Central memory CD8-positive, alpha-beta T cell (primary cell): ENCODE data around the gene AGO1.
"Not testable (repeated sequence)": the region's sequence is repeated elsewhere in the genome, so short reads cannot be mapped to it uniquely, and the experiment has no call there.

Experiments
- ATAC-seq: fragments of 150-1000 bp; cut with Tn5 transposase; replicated peaks from 2 replicates; pipeline ENCODE4 v1.10.0; 2022; ENCODE audit warnings: mild to moderate bottlenecking, moderate FRiP score, moderate number of reproducible peaks; ENCODE audit not compliant: poor library complexity, severe bottlenecking; ENCODE audit errors: extremely low read depth
- DNase-seq, 2 donors: peaks; one replicate each; pipeline ENCODE4 v3.0.0; 2021; ENCODE audit warnings: low spot score in 2 of 2
- H3K27ac Mint-ChIP-seq: one replicate; pipeline ENCODE4 v1.8.0; 2022; ENCODE audit warnings: low read depth, mild to moderate bottlenecking, moderate library complexity, mixed read lengths
- H3K27me3 Mint-ChIP-seq: one replicate; pipeline ENCODE4 v1.8.0; 2022; ENCODE audit warnings: mixed read lengths
- H3K36me3 Mint-ChIP-seq: one replicate; pipeline ENCODE4 v1.8.0; 2022; ENCODE audit warnings: mild to moderate bottlenecking, moderate library complexity, mixed read lengths; ENCODE audit not compliant: insufficient read depth
- H3K4me1 Mint-ChIP-seq: one replicate; pipeline ENCODE4 v1.8.0; 2022; ENCODE audit warnings: mixed read lengths
- H3K4me3 Mint-ChIP-seq: one replicate; pipeline ENCODE4 v1.8.0; 2022; ENCODE audit warnings: mild to moderate bottlenecking, moderate library complexity, mixed read lengths
- H3K9me3 Mint-ChIP-seq: one replicate; pipeline ENCODE4 v1.8.0; 2022; ENCODE audit warnings: mixed read lengths

The AGO1 gene

DNA sequence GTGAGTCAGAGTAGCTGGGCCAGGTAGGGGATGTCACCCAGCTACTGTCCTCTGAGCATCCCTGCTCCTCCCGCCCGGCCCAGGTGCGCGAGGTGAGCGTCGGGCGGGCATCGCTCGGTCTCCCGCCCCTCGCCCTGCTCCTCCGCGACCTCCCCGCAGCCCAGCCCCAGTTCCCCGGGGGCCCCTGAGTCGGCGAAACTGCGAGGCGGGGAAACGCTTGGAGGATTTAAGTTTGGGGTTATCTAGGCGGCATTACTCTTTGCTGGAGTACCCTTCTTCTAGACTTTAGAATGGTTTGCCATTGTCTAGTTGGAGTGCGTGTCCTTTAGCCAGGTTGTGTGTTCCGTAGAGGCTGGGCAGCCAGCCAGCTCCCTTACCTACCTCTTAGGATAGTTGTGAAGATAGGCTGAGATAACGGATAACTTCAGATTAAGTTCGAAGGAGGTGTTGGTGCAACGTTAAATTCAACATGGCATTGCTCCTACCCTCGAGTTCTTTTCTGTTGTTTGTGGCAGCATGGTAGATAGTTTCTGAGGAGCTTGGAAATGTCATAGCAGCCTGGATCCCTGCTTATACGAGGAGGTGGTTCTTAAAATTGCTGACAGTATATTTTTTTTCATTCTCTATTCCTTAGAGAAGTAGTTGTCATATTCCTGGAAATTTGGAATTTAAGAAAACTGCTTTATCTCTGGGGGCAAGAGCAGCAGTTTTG is 48.6 kb downstream of the AGO1 start:
- peak overlapping the region; percentile 98 for H3K27ac Mint-ChIP-seq
- H3K27me3 Mint-ChIP-seq, result no peaks in the 10 kb centered on the region
- H3K36me3 Mint-ChIP-seq, result peaks cover 14% of the 10 kb centered on the region
- H3K9me3 Mint-ChIP-seq, result no peaks in the 10 kb centered on the region
- DNase-seq (peak; percentile 12 to 22), ATAC-seq (peak; percentile 25)
- peak overlapping the region; percentile 91 for H3K4me3 Mint-ChIP-seq
- peaks cover 31% of the 10 kb centered on the region for H3K4me1 Mint-ChIP-seq

DNA sequence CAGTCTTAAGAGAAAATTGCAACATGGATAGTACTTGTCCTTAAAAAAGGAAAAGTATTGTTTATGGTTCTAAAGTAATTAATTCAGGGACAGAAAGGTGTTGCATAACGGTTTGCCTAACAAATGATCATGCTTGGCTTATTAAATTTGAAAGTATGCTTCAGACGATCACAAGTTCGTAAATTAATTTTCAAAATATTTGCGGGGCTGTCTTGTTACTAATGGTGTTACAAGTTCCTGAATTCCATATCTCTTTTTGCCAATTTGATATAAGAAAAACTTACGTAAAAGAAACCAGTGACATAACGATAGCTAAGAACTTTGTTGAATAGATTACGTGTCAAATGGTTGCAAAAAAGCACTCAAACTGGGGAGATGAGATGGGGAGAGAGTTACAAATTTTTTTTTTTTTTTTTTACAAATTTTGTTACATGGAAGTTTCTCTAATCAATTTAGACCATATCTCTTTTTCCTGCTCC is 49.2 kb downstream of the AGO1 start:
- Mint-ChIP-seq H3K27ac (peak overlapping the region; percentile 98), H3K36me3 (peaks cover 15% of the 10 kb centered on the region), H3K27me3 (no peaks in the 10 kb centered on the region), H3K9me3 (no peaks in the 10 kb centered on the region), H3K4me3 (peak overlapping the region; percentile 91), H3K4me1 (peaks cover 32% of the 10 kb centered on the region)
- ATAC-seq (no peak), DNase-seq (no peak)

DNA sequence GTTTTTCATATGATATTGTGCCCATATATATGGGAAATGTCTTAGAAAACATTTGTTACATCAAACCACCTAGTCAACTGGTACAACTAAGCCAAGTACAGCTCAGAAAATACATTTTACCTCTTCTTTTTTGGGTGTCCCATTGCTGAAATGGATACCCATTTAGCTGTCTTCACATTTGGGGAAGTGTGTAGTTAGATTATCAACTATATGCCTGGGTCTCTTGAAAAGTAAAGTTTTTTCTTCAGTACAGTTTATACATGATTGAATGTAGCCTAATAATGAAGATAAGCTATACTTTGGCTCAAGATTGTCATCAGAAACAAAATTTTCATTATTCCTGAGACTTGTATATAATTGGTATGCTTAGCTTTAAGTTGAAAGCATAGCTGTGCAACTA is 49.9 kb downstream of the AGO1 start:
- H3K4me3 Mint-ChIP-seq, result peak overlapping the region; percentile 91
- peaks cover 14% of the 10 kb centered on the region for H3K36me3 Mint-ChIP-seq
- no peak overlapping the region for H3K27ac Mint-ChIP-seq
- DNase-seq (no peak), ATAC-seq (no peak)
- H3K4me1 Mint-ChIP-seq, result peaks cover 32% of the 10 kb centered on the region
- no peaks in the 10 kb centered on the region for H3K27me3 Mint-ChIP-seq
- H3K9me3 Mint-ChIP-seq, result no peaks in the 10 kb centered on the region

DNA sequence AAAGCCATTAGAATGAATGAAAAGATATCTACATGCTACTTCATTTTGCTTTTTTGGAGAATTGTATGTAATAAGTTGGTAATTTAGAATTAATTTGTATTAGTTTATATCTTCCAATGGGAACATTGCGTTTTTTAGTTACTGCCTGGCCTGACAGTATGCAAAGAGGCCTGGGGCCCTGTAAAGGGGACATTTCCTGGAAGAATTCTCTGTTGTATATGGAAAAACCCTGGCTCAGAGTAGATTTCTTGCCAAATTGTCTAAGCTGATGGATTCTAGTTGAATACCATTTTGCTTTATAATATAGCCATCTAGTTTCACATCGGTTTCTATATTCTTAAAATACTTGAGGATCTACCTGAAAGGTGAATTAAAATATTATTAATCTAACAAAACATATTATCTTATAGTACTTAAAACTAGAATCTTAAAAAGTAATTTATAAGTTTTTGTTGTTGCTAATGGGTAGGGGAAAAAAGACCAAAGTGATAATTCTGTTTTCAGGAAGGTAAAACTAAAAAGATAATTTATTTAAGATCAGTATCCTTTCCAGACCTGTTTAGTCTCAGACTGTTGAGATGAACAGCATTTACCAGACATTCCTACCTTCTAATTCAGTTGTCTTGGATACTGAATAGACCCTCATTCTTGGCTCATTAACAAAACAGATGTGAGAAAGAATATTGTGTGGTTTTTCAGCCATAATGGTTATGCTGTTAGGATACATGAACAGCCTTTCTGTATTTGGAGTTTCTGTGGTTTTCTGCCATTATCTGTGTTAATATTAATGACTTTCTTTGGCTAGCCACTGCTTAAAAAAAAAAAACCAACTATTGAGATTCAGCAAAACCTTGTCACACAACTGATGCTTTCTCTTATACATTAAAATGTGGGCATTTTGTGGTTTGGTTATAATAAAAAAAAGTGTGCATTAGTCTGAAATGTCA is 52.7 kb downstream of the AGO1 start:
- H3K27ac Mint-ChIP-seq, result no peak overlapping the region

DNA sequence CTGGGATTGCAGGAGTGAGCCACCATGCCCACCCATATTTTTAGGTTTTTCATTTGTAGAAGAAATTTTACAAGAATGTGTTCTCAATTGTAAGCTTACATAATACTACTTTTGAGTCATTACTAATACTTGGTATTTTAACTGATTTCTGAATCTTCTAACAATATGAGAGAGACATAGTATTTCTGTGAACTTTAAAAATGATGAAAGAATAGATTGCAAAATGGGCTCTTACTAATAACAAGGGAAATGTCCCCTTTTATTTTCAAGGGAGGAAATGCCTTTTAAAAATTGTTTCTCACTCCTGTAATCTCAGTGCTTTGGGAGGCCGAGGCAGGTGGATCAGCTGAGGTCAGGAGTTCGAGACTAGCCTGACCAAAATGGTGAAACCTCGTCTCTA is 53.8 kb downstream of the AGO1 start:
- Mint-ChIP-seq H3K4me1 (peaks cover 31% of the 10 kb centered on the region), H3K27ac (no peak overlapping the region), H3K4me3 (no peak overlapping the region), H3K36me3 (peaks cover 6% of the 10 kb centered on the region), H3K9me3 (no peaks in the 10 kb centered on the region), H3K27me3 (no peaks in the 10 kb centered on the region)
- no peak for ATAC-seq
- no peak for DNase-seq

More for the DNA sequence above, 52.7 kb downstream of the AGO1 start:
- ATAC-seq (no peak), DNase-seq (no peak)
- Mint-ChIP-seq H3K4me3 (no peak overlapping the region), H3K27me3 (no peaks in the 10 kb centered on the region), H3K36me3 (peaks cover 8% of the 10 kb centered on the region), H3K9me3 (no peaks in the 10 kb centered on the region), H3K4me1 (peaks cover 25% of the 10 kb centered on the region)

DNA sequence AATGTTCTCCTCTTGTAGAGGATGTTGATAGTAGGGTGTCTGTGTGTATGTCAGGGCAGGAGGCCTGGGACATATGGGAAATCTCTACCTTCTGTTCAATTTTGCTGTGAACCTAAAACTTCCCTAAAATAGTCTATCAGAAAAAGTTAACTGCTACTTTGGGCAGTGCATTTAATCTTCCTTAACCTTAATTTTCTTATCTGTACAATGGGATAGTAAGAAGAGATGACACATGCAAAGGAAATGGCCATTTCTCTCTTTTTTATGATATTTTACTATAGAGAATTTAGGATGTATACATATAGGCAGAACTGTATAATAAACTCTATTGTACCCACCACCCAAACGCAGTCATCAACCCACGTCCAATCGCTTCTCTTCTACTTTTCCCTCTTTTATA is 56.5 kb downstream of the AGO1 start:
- H3K27ac Mint-ChIP-seq, result no peak overlapping the region
- no peaks in the 10 kb centered on the region for H3K27me3 Mint-ChIP-seq
- ATAC-seq, result no peak
- H3K9me3 Mint-ChIP-seq, result no peaks in the 10 kb centered on the region
- H3K4me1 Mint-ChIP-seq, result peaks cover 33% of the 10 kb centered on the region
- no peak for DNase-seq
- peaks cover 6% of the 10 kb centered on the region for H3K36me3 Mint-ChIP-seq
- no peak overlapping the region for H3K4me3 Mint-ChIP-seq

DNA sequence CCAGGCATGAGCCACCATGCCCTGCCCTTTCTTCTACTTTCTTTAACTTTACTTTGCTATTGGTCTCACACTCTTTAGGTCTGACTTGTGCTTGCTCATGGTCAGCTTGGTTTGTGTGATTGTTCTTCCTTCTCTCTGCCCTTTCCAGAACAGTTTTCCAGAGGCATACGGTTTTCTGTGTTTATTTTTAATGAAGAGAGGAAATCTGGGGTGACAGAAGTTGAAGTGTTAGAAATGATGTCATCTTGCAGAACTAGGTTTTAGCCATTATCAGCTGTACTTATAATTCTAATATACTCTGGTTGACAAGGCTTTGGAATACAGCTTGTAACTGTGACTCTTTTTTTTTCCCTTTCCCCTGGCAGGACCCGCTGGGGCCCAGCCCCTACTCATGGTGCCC is 62.3 kb downstream of the AGO1 start:
- H3K4me1 Mint-ChIP-seq, result peaks cover 44% of the 10 kb centered on the region
- H3K9me3 Mint-ChIP-seq, result no peaks in the 10 kb centered on the region
- H3K36me3 Mint-ChIP-seq, result peaks cover 18% of the 10 kb centered on the region
- H3K4me3 Mint-ChIP-seq, result no peak overlapping the region
- H3K27ac Mint-ChIP-seq, result no peak overlapping the region
- DNase-seq, result no peak
- no peak for ATAC-seq
- no peaks in the 10 kb centered on the region for H3K27me3 Mint-ChIP-seq

DNA sequence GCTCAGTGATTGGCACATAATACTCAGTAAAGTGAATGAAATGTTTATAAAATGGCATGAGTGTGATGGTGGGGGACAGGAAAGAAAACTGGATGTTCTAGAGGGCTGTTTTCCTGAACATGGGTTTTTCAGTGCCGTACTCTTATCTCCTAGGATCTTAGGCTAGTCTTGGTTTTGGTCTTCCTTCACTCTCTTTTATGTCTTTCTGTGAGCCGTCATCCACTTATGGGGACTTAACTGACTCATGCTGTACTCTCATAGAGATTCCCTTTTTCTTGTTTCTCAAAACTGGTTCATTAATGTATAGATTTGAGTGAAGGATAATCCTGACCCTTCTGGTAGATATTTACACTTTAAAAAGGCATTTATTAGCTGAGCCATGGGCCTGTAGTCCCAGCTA is 64.5 kb downstream of the AGO1 start:
- H3K9me3 Mint-ChIP-seq, result no peaks in the 10 kb centered on the region
- H3K4me3 Mint-ChIP-seq, result no peak overlapping the region
- H3K4me1 Mint-ChIP-seq, result peaks cover 25% of the 10 kb centered on the region
- no peak overlapping the region for H3K27ac Mint-ChIP-seq
- no peak for ATAC-seq
- peaks cover 14% of the 10 kb centered on the region for H3K36me3 Mint-ChIP-seq
- H3K27me3 Mint-ChIP-seq, result no peaks in the 10 kb centered on the region
- DNase-seq, result no peak

DNA sequence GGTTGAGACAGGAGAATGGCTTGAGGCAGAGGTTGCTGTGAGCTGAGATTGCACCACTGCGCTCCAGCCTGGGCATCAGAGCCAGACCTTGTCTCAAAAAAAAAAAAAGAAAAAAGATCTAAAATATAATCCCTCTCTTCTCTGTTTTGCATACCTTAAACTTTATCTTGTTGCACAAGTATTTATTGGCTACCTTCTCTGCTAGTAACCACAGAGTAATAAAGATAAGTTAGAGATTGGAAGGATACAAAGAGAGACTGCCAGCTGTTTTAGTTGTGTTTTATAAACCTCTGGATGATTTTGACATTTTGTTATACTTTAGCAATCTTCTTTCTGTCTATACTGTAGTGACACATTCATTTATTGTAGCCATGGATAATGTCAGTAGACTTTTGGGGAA is 75.5 kb downstream of the AGO1 start:
- Mint-ChIP-seq H3K27ac (no peak overlapping the region), H3K4me1 (peaks cover 25% of the 10 kb centered on the region), H3K9me3 (no peaks in the 10 kb centered on the region), H3K27me3 (no peaks in the 10 kb centered on the region), H3K4me3 (no peak overlapping the region), H3K36me3 (peaks cover 13% of the 10 kb centered on the region)
- ATAC-seq (no peak), DNase-seq (no peak)

DNA sequence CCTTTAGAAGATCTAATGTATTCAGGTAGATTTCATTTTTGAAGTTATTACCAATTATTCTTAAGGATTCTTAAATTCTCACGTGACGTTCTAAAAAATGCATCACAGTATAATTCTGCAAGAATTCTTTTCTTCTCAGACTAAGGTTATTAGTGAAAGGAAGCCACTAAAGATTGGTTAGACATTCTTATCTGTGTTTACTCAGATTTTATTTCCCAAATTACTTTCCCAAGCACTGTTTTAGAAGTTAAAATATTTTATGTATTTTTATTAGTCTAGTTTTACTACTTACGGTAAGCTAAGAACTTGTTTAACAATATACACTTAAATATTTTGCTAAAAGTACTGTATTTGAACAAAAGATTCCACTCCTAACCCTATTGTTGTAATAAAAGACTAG is 76.3 kb downstream of the AGO1 start:
- no peaks in the 10 kb centered on the region for H3K9me3 Mint-ChIP-seq
- no peak for DNase-seq
- no peak overlapping the region for H3K4me3 Mint-ChIP-seq
- H3K27me3 Mint-ChIP-seq, result no peaks in the 10 kb centered on the region
- no peak overlapping the region for H3K27ac Mint-ChIP-seq
- ATAC-seq, result no peak
- peaks cover 13% of the 10 kb centered on the region for H3K36me3 Mint-ChIP-seq
- peaks cover 25% of the 10 kb centered on the region for H3K4me1 Mint-ChIP-seq

DNA sequence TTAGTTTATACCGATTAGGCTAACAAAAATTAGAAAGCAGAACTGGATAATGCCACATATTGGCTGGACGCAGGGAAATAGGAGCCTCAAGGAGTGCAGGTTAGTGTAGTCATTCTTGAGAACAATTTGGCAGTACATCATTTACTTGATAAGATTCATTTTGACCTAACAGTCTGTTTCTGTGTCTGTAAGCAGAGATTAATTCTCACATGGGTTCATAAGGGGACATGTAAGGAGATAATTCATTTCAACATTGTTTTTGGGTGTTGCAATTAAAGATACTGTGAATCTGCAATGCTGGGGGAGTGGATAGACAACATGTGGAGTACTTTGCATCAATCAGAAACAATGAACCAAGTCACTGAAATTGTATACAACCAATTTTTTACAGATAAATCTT is 79.9 kb downstream of the AGO1 start:
- Mint-ChIP-seq H3K4me1 (peaks cover 15% of the 10 kb centered on the region), H3K36me3 (peaks cover 4% of the 10 kb centered on the region), H3K27ac (no peak overlapping the region), H3K9me3 (no peaks in the 10 kb centered on the region), H3K4me3 (no peak overlapping the region), H3K27me3 (no peaks in the 10 kb centered on the region)
- ATAC-seq, result no peak
- DNase-seq, result no peak

DNA sequence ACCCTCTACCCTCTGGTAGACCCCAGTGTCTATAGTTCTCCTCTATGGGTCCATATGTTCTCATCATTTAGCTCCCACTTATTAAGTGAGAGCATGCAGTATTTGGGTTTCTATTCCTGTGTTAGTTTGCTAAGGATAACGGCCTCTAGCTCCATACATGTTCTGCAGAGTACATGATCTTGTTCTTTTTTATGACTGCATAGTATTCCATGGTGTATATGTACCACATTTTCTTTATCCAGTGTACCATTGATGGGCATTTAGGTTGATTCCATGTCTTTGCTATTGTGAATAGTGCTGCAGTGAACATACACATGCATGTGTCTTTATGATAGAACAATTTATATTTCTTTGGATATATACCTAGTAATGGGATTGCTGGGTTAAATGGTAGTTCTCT is 81.3 kb downstream of the AGO1 start:
- peaks cover 18% of the 10 kb centered on the region for H3K4me1 Mint-ChIP-seq
- H3K9me3 Mint-ChIP-seq, H3K4me3 Mint-ChIP-seq, H3K36me3 Mint-ChIP-seq, ATAC-seq, DNase-seq, H3K27ac Mint-ChIP-seq, H3K27me3 Mint-ChIP-seq: not testable (repeated sequence)

DNA sequence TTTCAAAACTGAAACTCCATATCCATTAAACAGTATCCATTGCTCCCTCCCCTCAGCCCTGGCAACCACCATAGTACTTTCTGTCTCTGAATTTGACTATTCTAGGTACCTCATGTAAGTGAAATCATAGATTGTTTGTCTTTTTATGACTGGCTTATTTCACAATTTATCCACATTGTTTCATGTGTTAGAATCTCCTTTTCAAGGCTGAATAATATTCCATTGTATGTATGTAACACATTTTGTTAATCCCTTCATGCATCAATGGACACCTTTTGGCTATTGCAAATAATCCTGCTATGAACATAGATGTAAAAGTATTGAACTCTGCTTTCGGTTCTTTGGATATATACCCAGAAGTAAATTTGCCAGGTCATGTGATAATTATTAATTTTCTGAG is 85.4 kb downstream of the AGO1 start:
- H3K4me1 Mint-ChIP-seq, result peaks cover 8% of the 10 kb centered on the region
- no peak overlapping the region for H3K27ac Mint-ChIP-seq
- H3K27me3 Mint-ChIP-seq, result no peaks in the 10 kb centered on the region
- no peak for ATAC-seq
- H3K4me3 Mint-ChIP-seq, result no peak overlapping the region
- no peaks in the 10 kb centered on the region for H3K9me3 Mint-ChIP-seq
- H3K36me3 Mint-ChIP-seq, result peaks cover 21% of the 10 kb centered on the region
- DNase-seq, result no peak
